HEK293 (cell line): ENCODE measurements around the gene MEOX2.

Experiments used
- ZNF514 ChIP-seq: fragments of 450-650 bp; formaldehyde crosslinking; IDR thresholded peaks from 2 replicates; pipeline ENCODE4 v1.5.1; 2016; ENCODE audit warnings: missing biosample characterization, missing genetic modification characterization
- ZNF560 ChIP-seq: fragments of 450-650 bp; formaldehyde crosslinking; IDR thresholded peaks from 2 replicates; pipeline ENCODE4 v1.5.1; 2017; ENCODE audit warnings: missing biosample characterization, missing genetic modification characterization, borderline replicate concordance
- ZNF785 ChIP-seq: fragments of 450-650 bp; formaldehyde crosslinking; IDR thresholded peaks from 2 replicates; pipeline ENCODE4 v1.5.1; 2016; ENCODE audit warnings: missing biosample characterization, missing genetic modification characterization
- ZNF792 ChIP-seq: fragments of 450-650 bp; formaldehyde crosslinking; IDR thresholded peaks from 2 replicates; pipeline ENCODE4 v1.5.1; 2016; ENCODE audit warnings: missing biosample characterization, missing genetic modification characterization
- TF ChIP-seq, protein P1 (sequence below): fragments of 450-650 bp; formaldehyde crosslinking; conservative IDR thresholded peaks from 2 replicates; pipeline ENCODE4 v1.5.1; 2016; ENCODE audit warnings: low read depth, missing biosample characterization, missing genetic modification characterization
- TF ChIP-seq, protein P2 (sequence below): fragments of 450-650 bp; formaldehyde crosslinking; IDR thresholded peaks from 2 replicates; pipeline ENCODE4 v1.5.1; 2016; ENCODE audit warnings: missing biosample characterization, missing genetic modification characterization
- TF ChIP-seq, protein P3 (sequence below): fragments of 450-650 bp; formaldehyde crosslinking; IDR thresholded peaks from 2 replicates; pipeline ENCODE4 v1.5.1; 2016; ENCODE audit warnings: missing biosample characterization, missing genetic modification characterization
- TF ChIP-seq, protein P4 (sequence below): fragments of 450-650 bp; formaldehyde crosslinking; IDR thresholded peaks from 2 replicates; pipeline ENCODE4 v1.5.0; 2017; ENCODE audit warnings: missing biosample characterization, missing genetic modification characterization, borderline replicate concordance
- TF ChIP-seq, protein P5 (sequence below): fragments of 450-650 bp; formaldehyde crosslinking; IDR thresholded peaks from 2 replicates; pipeline ENCODE4 v1.5.1; 2016; ENCODE audit warnings: missing biosample characterization, missing genetic modification characterization

MEOX2 gene

DNA sequence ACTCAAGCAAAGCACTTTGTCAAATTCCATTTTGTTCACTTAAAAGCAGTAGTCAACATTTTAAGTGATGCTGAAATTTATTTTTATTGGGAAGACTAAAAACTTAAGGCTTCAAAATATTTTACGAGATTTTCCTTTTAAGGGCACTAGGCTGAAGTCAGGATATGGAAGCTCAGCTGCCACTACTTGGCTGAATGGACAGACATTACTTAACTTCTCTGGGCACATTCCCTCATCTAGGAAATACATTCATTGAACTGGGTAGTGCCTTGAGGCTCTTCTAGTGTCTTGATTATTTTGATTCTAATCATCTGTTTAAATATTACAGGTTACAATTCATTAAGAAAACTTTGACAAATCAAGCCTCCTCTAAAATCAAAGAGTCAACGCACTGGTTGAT is 11.1 kb downstream of the MEOX2 start (continued):
- TF ChIP-seq, protein P1, sequence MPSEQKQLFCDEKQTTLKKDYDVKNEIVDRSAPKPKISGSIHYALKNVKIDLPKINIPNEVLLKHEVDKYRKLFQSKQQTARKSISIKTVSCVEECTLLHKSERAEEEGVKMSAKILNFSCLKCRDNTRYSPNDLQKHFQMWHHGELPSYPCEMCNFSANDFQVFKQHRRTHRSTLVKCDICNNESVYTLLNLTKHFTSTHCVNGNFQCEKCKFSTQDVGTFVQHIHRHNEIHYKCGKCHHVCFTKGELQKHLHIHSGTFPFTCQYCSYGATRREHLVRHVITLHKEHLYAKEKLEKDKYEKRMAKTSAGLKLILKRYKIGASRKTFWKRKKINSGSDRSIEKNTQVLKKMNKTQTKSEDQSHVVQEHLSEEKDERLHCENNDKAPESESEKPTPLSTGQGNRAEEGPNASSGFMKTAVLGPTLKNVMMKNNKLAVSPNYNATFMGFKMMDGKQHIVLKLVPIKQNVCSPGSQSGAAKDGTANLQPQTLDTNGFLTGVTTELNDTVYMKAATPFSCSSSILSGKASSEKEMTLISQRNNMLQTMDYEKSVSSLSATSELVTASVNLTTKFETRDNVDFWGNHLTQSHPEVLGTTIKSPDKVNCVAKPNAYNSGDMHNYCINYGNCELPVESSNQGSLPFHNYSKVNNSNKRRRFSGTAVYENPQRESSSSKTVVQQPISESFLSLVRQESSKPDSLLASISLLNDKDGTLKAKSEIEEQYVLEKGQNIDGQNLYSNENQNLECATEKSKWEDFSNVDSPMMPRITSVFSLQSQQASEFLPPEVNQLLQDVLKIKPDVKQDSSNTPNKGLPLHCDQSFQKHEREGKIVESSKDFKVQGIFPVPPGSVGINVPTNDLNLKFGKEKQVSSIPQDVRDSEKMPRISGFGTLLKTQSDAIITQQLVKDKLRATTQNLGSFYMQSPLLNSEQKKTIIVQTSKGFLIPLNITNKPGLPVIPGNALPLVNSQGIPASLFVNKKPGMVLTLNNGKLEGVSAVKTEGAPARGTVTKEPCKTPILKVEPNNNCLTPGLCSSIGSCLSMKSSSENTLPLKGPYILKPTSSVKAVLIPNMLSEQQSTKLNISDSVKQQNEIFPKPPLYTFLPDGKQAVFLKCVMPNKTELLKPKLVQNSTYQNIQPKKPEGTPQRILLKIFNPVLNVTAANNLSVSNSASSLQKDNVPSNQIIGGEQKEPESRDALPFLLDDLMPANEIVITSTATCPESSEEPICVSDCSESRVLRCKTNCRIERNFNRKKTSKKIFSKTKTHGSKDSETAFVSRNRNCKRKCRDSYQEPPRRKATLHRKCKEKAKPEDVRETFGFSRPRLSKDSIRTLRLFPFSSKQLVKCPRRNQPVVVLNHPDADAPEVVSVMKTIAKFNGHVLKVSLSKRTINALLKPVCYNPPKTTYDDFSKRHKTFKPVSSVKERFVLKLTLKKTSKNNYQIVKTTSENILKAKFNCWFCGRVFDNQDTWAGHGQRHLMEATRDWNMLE (tag by site-specific recombination) = no peak
- TF ChIP-seq ZNF514 (tag by site-specific recombination) (no peak), ZNF792 (tag by site-specific recombination) (no peak), ZNF785 (no peak), ZNF560 (tag by site-specific recombination) (no peak)
- TF ChIP-seq, protein P2, sequence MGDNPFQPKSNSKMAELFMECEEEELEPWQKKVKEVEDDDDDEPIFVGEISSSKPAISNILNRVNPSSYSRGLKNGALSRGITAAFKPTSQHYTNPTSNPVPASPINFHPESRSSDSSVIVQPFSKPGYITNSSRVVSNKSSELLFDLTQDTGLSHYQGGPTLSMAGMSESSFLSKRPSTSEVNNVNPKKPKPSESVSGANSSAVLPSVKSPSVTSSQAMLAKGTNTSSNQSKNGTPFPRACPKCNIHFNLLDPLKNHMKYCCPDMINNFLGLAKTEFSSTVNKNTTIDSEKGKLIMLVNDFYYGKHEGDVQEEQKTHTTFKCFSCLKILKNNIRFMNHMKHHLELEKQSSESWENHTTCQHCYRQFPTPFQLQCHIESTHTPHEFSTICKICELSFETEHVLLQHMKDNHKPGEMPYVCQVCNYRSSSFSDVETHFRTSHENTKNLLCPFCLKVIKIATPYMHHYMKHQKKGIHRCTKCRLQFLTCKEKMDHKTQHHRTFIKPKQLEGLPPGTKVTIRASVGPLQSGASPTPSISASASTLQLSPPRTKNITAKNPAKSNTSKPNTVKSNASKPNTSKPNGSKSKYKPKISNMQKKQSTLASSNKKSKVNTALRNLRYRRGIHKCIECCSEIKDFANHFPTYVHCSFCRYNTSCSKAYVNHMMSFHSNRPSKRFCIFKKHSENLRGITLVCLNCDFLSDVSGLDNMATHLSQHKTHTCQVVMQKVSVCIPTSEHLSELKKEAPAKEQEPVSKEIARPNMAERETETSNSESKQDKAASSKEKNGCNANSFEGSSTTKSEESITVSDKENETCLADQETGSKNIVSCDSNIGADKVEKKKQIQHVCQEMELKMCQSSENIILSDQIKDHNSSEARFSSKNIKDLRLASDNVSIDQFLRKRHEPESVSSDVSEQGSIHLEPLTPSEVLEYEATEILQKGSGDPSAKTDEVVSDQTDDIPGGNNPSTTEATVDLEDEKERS = no peak
- TF ChIP-seq, protein P3, sequence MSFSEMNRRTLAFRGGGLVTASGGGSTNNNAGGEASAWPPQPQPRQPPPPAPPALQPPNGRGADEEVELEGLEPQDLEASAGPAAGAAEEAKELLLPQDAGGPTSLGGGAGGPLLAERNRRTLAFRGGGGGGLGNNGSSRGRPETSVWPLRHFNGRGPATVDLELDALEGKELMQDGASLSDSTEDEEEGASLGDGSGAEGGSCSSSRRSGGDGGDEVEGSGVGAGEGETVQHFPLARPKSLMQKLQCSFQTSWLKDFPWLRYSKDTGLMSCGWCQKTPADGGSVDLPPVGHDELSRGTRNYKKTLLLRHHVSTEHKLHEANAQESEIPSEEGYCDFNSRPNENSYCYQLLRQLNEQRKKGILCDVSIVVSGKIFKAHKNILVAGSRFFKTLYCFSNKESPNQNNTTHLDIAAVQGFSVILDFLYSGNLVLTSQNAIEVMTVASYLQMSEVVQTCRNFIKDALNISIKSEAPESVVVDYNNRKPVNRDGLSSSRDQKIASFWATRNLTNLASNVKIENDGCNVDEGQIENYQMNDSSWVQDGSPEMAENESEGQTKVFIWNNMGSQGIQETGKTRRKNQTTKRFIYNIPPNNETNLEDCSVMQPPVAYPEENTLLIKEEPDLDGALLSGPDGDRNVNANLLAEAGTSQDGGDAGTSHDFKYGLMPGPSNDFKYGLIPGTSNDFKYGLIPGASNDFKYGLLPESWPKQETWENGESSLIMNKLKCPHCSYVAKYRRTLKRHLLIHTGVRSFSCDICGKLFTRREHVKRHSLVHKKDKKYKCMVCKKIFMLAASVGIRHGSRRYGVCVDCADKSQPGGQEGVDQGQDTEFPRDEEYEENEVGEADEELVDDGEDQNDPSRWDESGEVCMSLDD (tag by site-specific recombination) = no peak
- TF ChIP-seq, protein P4, sequence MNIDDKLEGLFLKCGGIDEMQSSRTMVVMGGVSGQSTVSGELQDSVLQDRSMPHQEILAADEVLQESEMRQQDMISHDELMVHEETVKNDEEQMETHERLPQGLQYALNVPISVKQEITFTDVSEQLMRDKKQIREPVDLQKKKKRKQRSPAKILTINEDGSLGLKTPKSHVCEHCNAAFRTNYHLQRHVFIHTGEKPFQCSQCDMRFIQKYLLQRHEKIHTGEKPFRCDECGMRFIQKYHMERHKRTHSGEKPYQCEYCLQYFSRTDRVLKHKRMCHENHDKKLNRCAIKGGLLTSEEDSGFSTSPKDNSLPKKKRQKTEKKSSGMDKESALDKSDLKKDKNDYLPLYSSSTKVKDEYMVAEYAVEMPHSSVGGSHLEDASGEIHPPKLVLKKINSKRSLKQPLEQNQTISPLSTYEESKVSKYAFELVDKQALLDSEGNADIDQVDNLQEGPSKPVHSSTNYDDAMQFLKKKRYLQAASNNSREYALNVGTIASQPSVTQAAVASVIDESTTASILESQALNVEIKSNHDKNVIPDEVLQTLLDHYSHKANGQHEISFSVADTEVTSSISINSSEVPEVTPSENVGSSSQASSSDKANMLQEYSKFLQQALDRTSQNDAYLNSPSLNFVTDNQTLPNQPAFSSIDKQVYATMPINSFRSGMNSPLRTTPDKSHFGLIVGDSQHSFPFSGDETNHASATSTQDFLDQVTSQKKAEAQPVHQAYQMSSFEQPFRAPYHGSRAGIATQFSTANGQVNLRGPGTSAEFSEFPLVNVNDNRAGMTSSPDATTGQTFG (tag by site-specific recombination) = no peak
- TF ChIP-seq, protein P5, sequence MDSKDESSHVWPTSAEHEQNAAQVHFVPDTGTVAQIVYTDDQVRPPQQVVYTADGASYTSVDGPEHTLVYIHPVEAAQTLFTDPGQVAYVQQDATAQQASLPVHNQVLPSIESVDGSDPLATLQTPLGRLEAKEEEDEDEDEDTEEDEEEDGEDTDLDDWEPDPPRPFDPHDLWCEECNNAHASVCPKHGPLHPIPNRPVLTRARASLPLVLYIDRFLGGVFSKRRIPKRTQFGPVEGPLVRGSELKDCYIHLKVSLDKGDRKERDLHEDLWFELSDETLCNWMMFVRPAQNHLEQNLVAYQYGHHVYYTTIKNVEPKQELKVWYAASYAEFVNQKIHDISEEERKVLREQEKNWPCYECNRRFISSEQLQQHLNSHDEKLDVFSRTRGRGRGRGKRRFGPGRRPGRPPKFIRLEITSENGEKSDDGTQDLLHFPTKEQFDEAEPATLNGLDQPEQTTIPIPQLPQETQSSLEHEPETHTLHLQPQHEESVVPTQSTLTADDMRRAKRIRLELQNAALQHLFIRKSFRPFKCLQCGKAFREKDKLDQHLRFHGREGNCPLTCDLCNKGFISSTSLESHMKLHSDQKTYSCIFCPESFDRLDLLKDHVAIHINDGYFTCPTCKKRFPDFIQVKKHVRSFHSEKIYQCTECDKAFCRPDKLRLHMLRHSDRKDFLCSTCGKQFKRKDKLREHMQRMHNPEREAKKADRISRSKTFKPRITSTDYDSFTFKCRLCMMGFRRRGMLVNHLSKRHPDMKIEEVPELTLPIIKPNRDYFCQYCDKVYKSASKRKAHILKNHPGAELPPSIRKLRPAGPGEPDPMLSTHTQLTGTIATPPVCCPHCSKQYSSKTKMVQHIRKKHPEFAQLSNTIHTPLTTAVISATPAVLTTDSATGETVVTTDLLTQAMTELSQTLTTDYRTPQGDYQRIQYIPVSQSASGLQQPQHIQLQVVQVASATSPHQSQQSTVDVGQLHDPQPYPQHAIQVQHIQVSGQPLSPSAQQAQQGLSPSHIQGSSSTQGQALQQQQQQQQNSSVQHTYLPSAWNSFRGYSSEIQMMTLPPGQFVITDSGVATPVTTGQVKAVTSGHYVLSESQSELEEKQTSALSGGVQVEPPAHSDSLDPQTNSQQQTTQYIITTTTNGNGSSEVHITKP (tag by site-specific recombination) = no peak
